SK-N-SH treated with all-trans-retinoic acid at 6 μM for 48 hours (cell line): ENCODE data around the gene RP2.

ENCODE experiments used
- ARNTL ChIP-seq: fragments of 450-650 bp; formaldehyde crosslinking; IDR thresholded peaks from 2 replicates; pipeline ENCODE4 v1.5.0; 2020; ENCODE audit warnings: low read depth, mild to moderate bottlenecking, moderate library complexity, borderline replicate concordance
- POU6F1 ChIP-seq: fragments of 250-450 bp; sonication (Bioruptor Pico); IDR thresholded peaks from 2 replicates; pipeline ENCODE4 v1.8.0; 2021; ENCODE audit warnings: low read depth, mild to moderate bottlenecking, moderate library complexity, borderline replicate concordance
- PPARA ChIP-seq: fragments of 250-450 bp; sonication (Bioruptor Pico); IDR thresholded peaks from 2 replicates; pipeline ENCODE4 v1.5.0; 2020; ENCODE audit warnings: mild to moderate bottlenecking, borderline replicate concordance
- TSHZ2 ChIP-seq: fragments of 250-450 bp; sonication (Bioruptor Pico); IDR thresholded peaks from 2 replicates; pipeline ENCODE4 v1.5.0; 2020; ENCODE audit warnings: mild to moderate bottlenecking, moderate library complexity
- ZFP30 ChIP-seq: fragments of 450-650 bp; formaldehyde crosslinking; IDR thresholded peaks from 2 replicates; pipeline ENCODE4 v1.5.0; 2022; ENCODE audit warnings: mild to moderate bottlenecking, moderate library complexity
- ZNF565 ChIP-seq: fragments of 450-650 bp; formaldehyde crosslinking; conservative IDR thresholded peaks from 2 replicates; pipeline ENCODE4 v1.5.0; 2020; ENCODE audit warnings: low read depth, mild to moderate bottlenecking, moderate library complexity

GRCh38 chrX:46814966-46815365 is 21.9 kb upstream of the RP2 start:
- TF ChIP-seq POU6F1 (CRISPR knock-in tag), result no peak
- TF ChIP-seq ZNF565 (CRISPR knock-in tag), result no peak
- no peak for TF ChIP-seq ARNTL (CRISPR knock-in tag)
- no peak for TF ChIP-seq ZFP30
- TF ChIP-seq PPARA, result no peak
- no peak for TF ChIP-seq TSHZ2 (CRISPR knock-in tag)
